SK-N-SH (cell line): Measurements from ENCODE around the gene SMC1B. TPM values are rescaled to one million over a fixed set of nuclear protein-coding genes. Genes with fewer than 3 reads are reported as not detected.

Source experiments
- CTCF ChIA-PET: fragments of 300-600, 350-600 bp; formaldehyde crosslinking; extraction: SDS; loops from one replicate; lab custom pipeline; 2021; lab: Yijun Ruan, JAX
- POLR2A ChIA-PET: fragments of 350-600 bp; sonication (Branson Sonifier 250); formaldehyde crosslinking; extraction: SDS; loops from one replicate; lab custom pipeline; 2020; ENCODE audit warnings: antibody characterized with exemption, inconsistent platforms; lab: Yijun Ruan, JAX
- DNase-seq: peaks from one replicate; pipeline ENCODE4 v3.0.0; 2012
- H2AFZ ChIP-seq: fragments of 200-600 bp; sonication (generic); 2 replicates; pipeline ENCODE4 v1.8.1; 2016; ENCODE audit warnings: antibody characterized with exemption, mild to moderate bottlenecking, low read depth
- H3F3A ChIP-seq: fragments of 200-600 bp; sonication (generic); replicated peaks from 2 replicates; pipeline ENCODE3; 2016; ENCODE audit warnings: antibody characterized with exemption, mild to moderate bottlenecking; ENCODE audit not compliant: insufficient read depth
- H3K27ac ChIP-seq, 2 experiments: fragments of 200-500 bp in 1 of 2; fragments of 200-600 bp in 1 of 2; sonication (Bioruptor generic) in 1 of 2; sonication (generic), shearing (Covaris generic) in 1 of 2; 2 replicates each; pipeline versions ENCODE4 v1.5.1 to v1.6.1; 2014 to 2016; ENCODE audit warnings: low read depth in 2 of 2, inconsistent platforms in 1 of 2, low read length in 1 of 2, mild to moderate bottlenecking in 1 of 2, mixed read lengths in 1 of 2
- H3K27me3 ChIP-seq: fragments of 200-600 bp; sonication (generic), shearing (Covaris generic); 2 replicates; pipeline ENCODE4 v1.6.1; 2016; ENCODE audit warnings: mixed run types; ENCODE audit not compliant: insufficient read depth
- H3K36me3 ChIP-seq, 2 experiments: fragments of 200-500 bp in 1 of 2; fragments of 200-600 bp in 1 of 2; sonication (Bioruptor generic) in 1 of 2; sonication (generic) in 1 of 2; replicated peaks in 1 of 2; 2 replicates each; pipeline versions ENCODE3 to v1.5.1; 2014 to 2016; ENCODE audit warnings: low read length in 1 of 2, mild to moderate bottlenecking in 1 of 2; ENCODE audit not compliant: insufficient read depth in 2 of 2, control insufficient read depth in 1 of 2
- H3K4me1 ChIP-seq, 2 experiments: fragments of 200-500 bp in 1 of 2; fragments of 200-600 bp in 1 of 2; sonication (Bioruptor generic) in 1 of 2; sonication (generic), shearing (Covaris generic) in 1 of 2; 2 replicates each; pipeline versions ENCODE4 v1.5.1 to v1.6.1; 2014 to 2016; ENCODE audit warnings: low read depth in 1 of 2, low read length in 1 of 2, mixed run types in 1 of 2; ENCODE audit not compliant: insufficient read depth in 2 of 2, control insufficient read depth in 1 of 2
- H3K4me2 ChIP-seq: fragments of 200-600 bp; sonication (generic), shearing (Covaris generic); 2 replicates; pipeline ENCODE4 v1.6.1; 2017; ENCODE audit warnings: mixed run types
- H3K4me3 ChIP-seq, 2 experiments: fragments of 200-500 bp in 1 of 2; fragments of 200-600 bp in 1 of 2; sonication (Bioruptor generic) in 1 of 2; sonication (generic), shearing (Covaris generic) in 1 of 2; 2 replicates each; pipeline versions ENCODE4 v1.5.1 to v1.8.1; 2014 to 2016; ENCODE audit warnings: low read depth in 2 of 2, inconsistent platforms in 1 of 2, low read length in 1 of 2, mild to moderate bottlenecking in 1 of 2, mixed read lengths in 1 of 2, moderate library complexity in 1 of 2
- H3K79me2 ChIP-seq: fragments of 200-600 bp; sonication (generic); 2 replicates; pipeline ENCODE4 v1.8.1; 2017; ENCODE audit warnings: mild to moderate bottlenecking; ENCODE audit not compliant: insufficient read depth
- H3K9ac ChIP-seq: fragments of 200-600 bp; sonication (generic); 2 replicates; pipeline ENCODE4 v1.6.1; 2017; ENCODE audit warnings: mixed run types
- H3K9me2 ChIP-seq: fragments of 200-600 bp; sonication (generic); 2 replicates; pipeline ENCODE4 v1.6.1; 2017; ENCODE audit warnings: mixed run types
- H3K9me3 ChIP-seq: fragments of 200-600 bp; sonication (generic); 2 replicates; pipeline ENCODE4 v1.6.1; 2017; ENCODE audit warnings: mixed run types, mild to moderate bottlenecking, moderate library complexity
- H4K20me1 ChIP-seq: fragments of 200-600 bp; sonication (generic); 2 replicates; pipeline ENCODE4 v1.6.1; 2017; ENCODE audit warnings: mild to moderate bottlenecking, mixed run types; ENCODE audit not compliant: insufficient read depth
- ELF1 ChIP-seq: IDR thresholded peaks from 2 replicates; pipeline ENCODE4 v1.4.0; 2012
- FOSL2 ChIP-seq: IDR thresholded peaks from 2 replicates; pipeline ENCODE4 v1.4.0; 2012; ENCODE audit warnings: low read depth, mild to moderate bottlenecking, moderate library complexity, borderline replicate concordance
- GATA2 ChIP-seq: sonication (generic); formaldehyde crosslinking; IDR thresholded peaks from 2 replicates; pipeline ENCODE4 v1.5.0; 2020; ENCODE audit warnings: mild to moderate bottlenecking, missing genetic modification reagents
- NFIC ChIP-seq: IDR thresholded peaks from 2 replicates; pipeline ENCODE4 v1.4.0; 2012; ENCODE audit warnings: borderline replicate concordance
- RAD21 ChIP-seq: IDR thresholded peaks from 2 replicates; pipeline ENCODE4 v1.6.1; 2012; ENCODE audit warnings: mild to moderate bottlenecking, low read length
- RFX5 ChIP-seq: IDR thresholded peaks from 2 replicates; pipeline ENCODE4 v1.6.1; 2012; ENCODE audit warnings: mild to moderate bottlenecking, improper control_type of control experiment, low read length
- SMC3 ChIP-seq: IDR thresholded peaks from 2 replicates; pipeline ENCODE4 v1.6.1; 2012; ENCODE audit warnings: low read depth, low read length, improper control_type of control experiment
- TAF1 ChIP-seq: IDR thresholded peaks from 2 replicates; pipeline ENCODE4 v1.6.1; 2012; ENCODE audit warnings: low read depth, mild to moderate bottlenecking, low read length, moderate library complexity, borderline replicate concordance
- TEAD4 ChIP-seq: IDR thresholded peaks from 2 replicates; pipeline ENCODE4 v1.4.0; 2012; ENCODE audit warnings: mild to moderate bottlenecking, borderline replicate concordance; ENCODE audit not compliant: insufficient read depth
- WGBS: methylation state at CpG from one replicate; pipeline ENCODE4 v1.1.6; 2017; ENCODE audit warnings: low lambda C conversion rate; 5-methylcytosine and 5-hydroxymethylcytosine counted together
- polyA plus RNA-seq, 3 experiments: library from polyadenylated mRNA; depleted of rRNA; stranded (reverse); fragments of >200 nt; gene quantifications; 2 replicates each; pipeline ENCODE4 v1.2.3, GENCODE V29; 2012
- TF ChIP-seq, protein P1 (sequence below): fragments of 200-600 bp; sonication (generic); IDR thresholded peaks from 2 replicates; pipeline ENCODE4 v1.6.1; 2017; ENCODE audit warnings: antibody characterized with exemption, mild to moderate bottlenecking, moderate library complexity

Gene SMC1B
- polyA plus RNA-seq, 1 of the 3 experiments (the other 2 are of a cell fraction) = not detected

DNA sequence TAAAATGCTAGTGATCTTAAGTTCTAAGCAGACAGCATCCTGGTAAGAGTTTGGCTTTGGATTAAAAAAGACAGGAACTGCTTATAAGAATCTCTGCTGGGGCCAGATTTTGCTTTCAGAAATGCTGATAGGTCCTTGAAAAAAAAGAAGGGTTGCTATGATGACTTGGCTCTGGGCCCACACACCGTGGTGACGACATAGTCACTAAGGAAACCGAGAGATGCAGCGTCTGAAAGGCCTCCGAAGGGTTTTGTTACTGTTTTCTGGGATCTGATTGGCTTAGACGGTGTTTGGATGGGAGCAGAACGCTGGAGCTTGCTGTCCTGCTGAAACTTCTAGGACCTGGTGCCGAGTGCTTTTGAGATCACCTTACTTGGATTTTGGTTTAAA is 95.2 kb downstream of the SMC1B start:
- TF ChIP-seq FOSL2 (no peak), ELF1 (no peak), RFX5 (peak; percentile 95), NFIC (peak; percentile 56), GATA2 (CRISPR knock-in tag) (no peak), RAD21 (no peak)
- peaks cover 3 to 7% of the 10 kb centered on the region in 2 experiments for H3K36me3 ChIP-seq
- H3K9ac ChIP-seq = peak overlapping the region; percentile 11; the same call in 1 of the 2 replicates
- no peaks in the 10 kb centered on the region for H3K9me2 ChIP-seq
- peaks cover 6% of the 10 kb centered on the region for H3F3A ChIP-seq
- H3K27me3 ChIP-seq = no peaks in the 10 kb centered on the region
- H3K9me3 ChIP-seq = no peaks in the 10 kb centered on the region
- DNase-seq = peak; percentile 75
- H3K4me2 ChIP-seq = peak overlapping the region; percentile 28; the same call in 1 of the 2 replicates
- peak overlapping the region; percentile 70 to 84 for H3K27ac ChIP-seq
- ChIA-PET CTCF (interaction anchor here (0.6 to 1.9 kb wide), 11 partner anchors 9 to 349 kb away, joined by 3 to 8 read pairs (median 3); no protein-coding TSS in a partner anchor), POLR2A (no interaction called here)
- H3K4me3 ChIP-seq = peak overlapping the region in 1 of 2 experiments; percentile 10; a peak in 1 of 4 replicates
- peaks cover 57% of the 10 kb centered on the region for H3K79me2 ChIP-seq
- WGBS = 10% methylated on average over 8 of the region's 8 CpGs
- H2AFZ ChIP-seq = peak overlapping the region; percentile 27; the same call in 1 of the 2 replicates
- no peaks in the 10 kb centered on the region for H4K20me1 ChIP-seq
- peaks cover 16 to 58% of the 10 kb centered on the region in 2 experiments for H3K4me1 ChIP-seq

DNA sequence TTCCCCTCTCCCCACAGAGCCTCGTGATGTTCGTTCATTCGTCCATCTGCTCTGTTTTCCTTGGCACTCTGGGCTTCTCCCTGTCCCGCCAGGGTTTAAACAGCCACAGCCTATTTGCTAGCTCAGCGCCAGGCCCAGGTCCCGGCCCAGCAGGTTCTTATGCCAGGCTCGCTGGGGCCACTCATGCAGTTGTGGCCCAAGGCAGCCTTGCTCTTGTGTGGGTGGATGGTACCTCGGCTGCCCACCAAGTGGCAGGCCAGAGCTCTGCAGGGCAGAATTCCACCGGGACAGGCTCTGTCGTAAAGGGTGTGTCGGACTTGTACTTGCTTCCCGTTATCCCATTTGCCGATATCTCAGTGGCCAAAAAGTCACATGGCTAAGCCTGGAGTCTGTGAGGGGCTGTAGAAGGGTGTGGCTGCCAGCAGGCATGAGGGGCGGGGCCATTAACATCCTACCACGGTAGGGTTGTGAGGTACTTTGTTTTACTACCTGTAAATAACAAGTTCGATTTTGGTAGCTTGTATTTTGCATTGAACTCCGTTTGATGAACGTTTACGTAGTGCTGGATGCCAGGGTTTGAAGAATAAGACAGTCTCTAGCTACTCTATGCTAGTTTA is 95.7 kb downstream of the SMC1B start:
- H3K27ac ChIP-seq = peak overlapping the region; percentile 70 to 84
- 0 out of 2 replicates have a peak overlapping the region, but pooled peaks have one; percentile 27 for H2AFZ ChIP-seq
- H3K79me2 ChIP-seq = peaks cover 61% of the 10 kb centered on the region
- peaks cover 16 to 63% of the 10 kb centered on the region in 2 experiments for H3K4me1 ChIP-seq
- H4K20me1 ChIP-seq = no peaks in the 10 kb centered on the region
- peak overlapping the region; percentile 28; the same call in 1 of the 2 replicates for H3K4me2 ChIP-seq
- H3F3A ChIP-seq = peaks cover 6% of the 10 kb centered on the region
- TF ChIP-seq SMC3 = peak; percentile 47; the same call in 1 of the 2 replicates
- TF ChIP-seq, protein P1, sequence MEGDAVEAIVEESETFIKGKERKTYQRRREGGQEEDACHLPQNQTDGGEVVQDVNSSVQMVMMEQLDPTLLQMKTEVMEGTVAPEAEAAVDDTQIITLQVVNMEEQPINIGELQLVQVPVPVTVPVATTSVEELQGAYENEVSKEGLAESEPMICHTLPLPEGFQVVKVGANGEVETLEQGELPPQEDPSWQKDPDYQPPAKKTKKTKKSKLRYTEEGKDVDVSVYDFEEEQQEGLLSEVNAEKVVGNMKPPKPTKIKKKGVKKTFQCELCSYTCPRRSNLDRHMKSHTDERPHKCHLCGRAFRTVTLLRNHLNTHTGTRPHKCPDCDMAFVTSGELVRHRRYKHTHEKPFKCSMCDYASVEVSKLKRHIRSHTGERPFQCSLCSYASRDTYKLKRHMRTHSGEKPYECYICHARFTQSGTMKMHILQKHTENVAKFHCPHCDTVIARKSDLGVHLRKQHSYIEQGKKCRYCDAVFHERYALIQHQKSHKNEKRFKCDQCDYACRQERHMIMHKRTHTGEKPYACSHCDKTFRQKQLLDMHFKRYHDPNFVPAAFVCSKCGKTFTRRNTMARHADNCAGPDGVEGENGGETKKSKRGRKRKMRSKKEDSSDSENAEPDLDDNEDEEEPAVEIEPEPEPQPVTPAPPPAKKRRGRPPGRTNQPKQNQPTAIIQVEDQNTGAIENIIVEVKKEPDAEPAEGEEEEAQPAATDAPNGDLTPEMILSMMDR = peak; percentile 36; the same call in 1 of the 2 replicates
- no peak for TF ChIP-seq TEAD4
- TF ChIP-seq RAD21 = peak; percentile 60
- no peak for TF ChIP-seq TAF1
- POLR2A ChIA-PET = no interaction called here
- no peak overlapping the region; a peak in 1 of 4 replicates for H3K4me3 ChIP-seq
- no peaks in the 10 kb centered on the region for H3K27me3 ChIP-seq
- peak overlapping the region; percentile 11; the same call in 1 of the 2 replicates for H3K9ac ChIP-seq
- CTCF ChIA-PET = interaction anchor here (0.6 to 1.9 kb wide), 11 partner anchors 9 to 349 kb away, joined by 3 to 8 read pairs (median 3); no protein-coding TSS in a partner anchor
- 68% methylated on average over 14 of the region's 19 CpGs for whole genome bisulfite sequencing
- peaks cover 0 to 6% of the 10 kb centered on the region in 2 experiments for H3K36me3 ChIP-seq
- peak; percentile 70 for DNase-seq
- no peaks in the 10 kb centered on the region for H3K9me2 ChIP-seq
- H3K9me3 ChIP-seq = no peaks in the 10 kb centered on the region
